Epithelial cell of proximal tubule (primary cell): Measurements from ENCODE around the gene GTF3C5. TPM values are rescaled to one million over a fixed set of nuclear protein-coding genes. Genes with fewer than 3 reads are reported as not detected.
"Not testable (repeated sequence)": the region's sequence is repeated elsewhere in the genome, so short reads cannot be mapped to it uniquely, and the experiment has no call there.

Experiments
- DNase-seq: peaks from one replicate; pipeline ENCODE4 v3.0.0-alpha.2; 2011; ENCODE audit warnings: low read depth
- H3K4me3 ChIP-seq: 2 replicates; pipeline ENCODE4 v1.5.1; 2011; ENCODE audit warnings: low read depth, mild to moderate bottlenecking, low read length
- CTCF ChIP-seq: conservative IDR thresholded peaks from 2 replicates; pipeline ENCODE4 v1.5.1; 2012; ENCODE audit warnings: low read depth, mild to moderate bottlenecking, low read length
- total RNA-seq: library from RNA; depleted of rRNA; stranded (reverse); fragments of >200 nt; gene quantifications from 2 replicates; pipeline ENCODE4 v1.2.3, GENCODE V29; 2015

GTF3C5 gene
- total RNA-seq, 1 donor from 2014 or later: 112 TPM

GRCh38 chr9:133080161-133080560, 49.4 kb downstream of the GTF3C5 start:
- no peak for DNase-seq
- H3K4me3 ChIP-seq: no peak overlapping the region
- TF ChIP-seq CTCF: no peak

DNA sequence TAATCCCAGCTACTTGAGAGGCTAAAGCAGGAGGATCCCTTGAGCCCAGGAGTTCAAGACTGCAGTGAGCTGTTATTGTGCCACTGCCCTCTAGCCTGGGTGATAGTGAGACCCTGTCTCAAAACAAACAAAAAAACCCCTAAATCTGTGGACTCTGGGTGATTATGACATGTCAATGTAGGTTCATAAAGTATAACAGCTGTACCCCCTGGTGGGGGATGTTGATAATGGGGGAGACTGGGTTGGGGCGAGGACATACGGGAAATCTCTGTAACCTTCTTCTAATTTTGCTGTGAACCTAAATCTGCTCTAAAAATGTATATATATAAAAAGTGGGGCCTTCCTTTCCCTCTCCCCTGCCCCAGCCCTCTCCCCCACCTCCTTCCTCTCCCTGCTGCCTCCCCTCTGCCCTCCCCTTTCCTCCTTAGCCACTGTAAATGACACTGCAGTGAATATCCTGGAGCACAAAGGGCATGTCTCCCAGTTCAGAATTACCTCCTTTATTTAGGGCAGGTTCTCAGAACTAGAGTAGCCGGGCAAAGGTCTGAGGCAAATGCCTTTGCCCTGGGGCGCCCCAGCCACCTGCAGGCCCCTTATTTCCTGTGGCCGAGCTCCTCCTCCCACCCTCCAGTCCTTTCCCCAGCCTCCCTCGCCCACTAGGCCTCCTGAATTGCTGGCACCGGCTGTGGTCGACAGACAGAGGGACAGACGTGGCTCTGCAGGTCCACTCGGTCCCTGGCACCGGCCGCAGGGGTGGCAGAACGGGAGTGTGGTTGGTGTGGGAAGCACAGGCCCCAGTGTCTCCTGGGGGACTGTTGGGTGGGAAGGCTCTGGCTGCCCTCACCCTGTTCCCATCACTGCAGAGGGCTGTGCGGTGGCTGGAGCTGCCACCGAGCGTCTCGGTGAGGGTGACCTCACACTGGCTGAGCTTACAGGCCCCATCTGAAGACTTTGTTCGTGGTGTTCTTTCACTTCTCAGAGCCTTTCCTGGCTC, 50.3 kb downstream of the GTF3C5 start:
- DNase-seq: not testable (repeated sequence)

DNA sequence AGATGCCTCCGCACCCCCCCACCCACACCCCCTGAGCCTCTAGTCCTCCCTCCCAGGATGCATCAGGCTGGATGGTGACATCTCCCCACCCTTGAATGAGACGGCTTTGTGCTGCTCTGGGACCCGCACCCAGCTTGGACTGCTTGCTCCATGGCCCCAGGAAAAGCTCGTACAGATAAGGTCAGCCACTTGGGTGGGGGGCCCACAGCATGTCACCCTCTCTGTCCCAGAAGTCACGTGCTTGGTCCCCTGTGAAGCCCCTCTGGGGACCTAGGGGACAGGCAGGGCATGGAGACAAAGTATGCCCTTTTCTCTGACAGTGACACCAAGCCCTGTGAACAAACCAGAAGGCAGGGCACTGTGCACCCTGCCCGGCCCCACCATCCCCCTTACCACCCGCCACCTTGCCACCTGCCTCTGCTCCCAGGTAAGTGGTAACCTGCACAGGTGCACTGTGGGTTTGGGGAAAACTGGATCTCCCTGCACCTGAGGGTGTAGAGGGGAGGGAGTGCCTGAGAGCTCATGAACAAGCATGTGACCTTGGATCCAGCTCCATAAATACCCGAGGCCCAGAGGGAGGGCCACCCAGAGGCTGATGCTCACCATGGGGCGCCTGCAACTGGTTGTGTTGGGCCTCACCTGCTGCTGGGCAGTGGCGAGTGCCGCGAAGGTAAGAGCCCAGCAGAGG, 51.3 kb downstream of the GTF3C5 start:
- not testable (repeated sequence) for H3K4me3 ChIP-seq, DNase-seq

More for the DNA sequence above, 50.3 kb downstream of the GTF3C5 start:
- H3K4me3 ChIP-seq: not testable (repeated sequence)

DNA sequence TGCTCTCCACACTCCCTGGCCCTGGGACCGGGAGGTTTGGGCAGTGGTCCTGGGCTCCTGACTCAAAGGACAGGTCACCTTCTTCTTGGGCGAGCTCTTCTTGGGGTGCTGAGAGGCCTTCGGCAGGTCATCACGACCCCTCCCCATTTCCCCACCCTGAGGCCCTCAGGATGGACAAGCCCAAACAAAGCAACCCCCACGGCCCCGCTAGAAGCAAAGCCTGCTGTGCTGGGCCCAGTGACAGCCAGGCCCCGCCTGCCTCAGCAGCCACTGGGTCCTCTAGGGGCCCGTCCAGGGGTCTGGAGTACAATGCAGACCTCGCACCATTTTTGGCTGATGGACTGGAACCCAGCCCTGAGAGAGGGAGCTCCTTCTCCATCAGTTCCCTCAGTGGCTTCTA, 52.9 kb downstream of the GTF3C5 start:
- H3K4me3 ChIP-seq, DNase-seq: not testable (repeated sequence)

DNA sequence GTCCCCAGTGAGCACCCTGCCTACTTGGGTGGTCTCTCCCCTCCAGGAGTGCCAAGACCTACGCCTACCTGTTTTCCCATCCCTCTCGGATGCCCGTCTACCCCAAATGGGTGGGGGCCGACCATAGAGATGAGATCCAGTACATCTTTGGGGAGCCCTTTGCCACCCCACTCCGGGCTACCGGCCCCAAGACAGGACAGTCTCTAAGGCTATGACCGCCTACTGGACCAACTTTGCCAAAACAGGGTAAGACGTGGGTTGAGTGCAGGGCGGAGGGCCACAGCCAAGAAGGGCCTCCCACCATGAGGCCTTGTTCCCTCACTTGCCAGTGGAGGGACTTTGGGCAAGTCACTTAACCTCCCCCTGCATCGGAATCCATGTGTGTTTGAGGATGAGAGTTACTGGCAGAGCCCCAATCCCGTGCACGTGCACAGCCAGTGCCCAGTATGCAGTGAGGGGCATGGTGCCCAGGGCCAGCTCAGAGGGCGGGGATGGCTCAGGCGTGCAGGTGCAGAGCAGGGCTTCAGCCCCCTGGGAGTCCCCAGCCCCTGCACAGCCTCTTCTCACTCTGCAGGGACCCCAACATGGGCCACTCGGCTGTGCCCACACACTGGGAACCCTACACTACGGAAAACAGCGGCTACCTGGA, 55.5 kb downstream of the GTF3C5 start:
- DNase-seq: not testable (repeated sequence)

GRCh38 chr9:133086894-133087293, 56.1 kb downstream of the GTF3C5 start:
- TF ChIP-seq CTCF: no peak
- no peak overlapping the region for H3K4me3 ChIP-seq
- no peak for DNase-seq

More for the DNA sequence above, 55.5 kb downstream of the GTF3C5 start:
- H3K4me3 ChIP-seq: not testable (repeated sequence)

- TF ChIP-seq CTCF: no peak
- DNase-seq: no peak
- no peak overlapping the region for H3K4me3 ChIP-seq
Measured at GRCh38 chr9:133087429-133088145, 56.8 kb downstream of the GTF3C5 start.

DNA sequence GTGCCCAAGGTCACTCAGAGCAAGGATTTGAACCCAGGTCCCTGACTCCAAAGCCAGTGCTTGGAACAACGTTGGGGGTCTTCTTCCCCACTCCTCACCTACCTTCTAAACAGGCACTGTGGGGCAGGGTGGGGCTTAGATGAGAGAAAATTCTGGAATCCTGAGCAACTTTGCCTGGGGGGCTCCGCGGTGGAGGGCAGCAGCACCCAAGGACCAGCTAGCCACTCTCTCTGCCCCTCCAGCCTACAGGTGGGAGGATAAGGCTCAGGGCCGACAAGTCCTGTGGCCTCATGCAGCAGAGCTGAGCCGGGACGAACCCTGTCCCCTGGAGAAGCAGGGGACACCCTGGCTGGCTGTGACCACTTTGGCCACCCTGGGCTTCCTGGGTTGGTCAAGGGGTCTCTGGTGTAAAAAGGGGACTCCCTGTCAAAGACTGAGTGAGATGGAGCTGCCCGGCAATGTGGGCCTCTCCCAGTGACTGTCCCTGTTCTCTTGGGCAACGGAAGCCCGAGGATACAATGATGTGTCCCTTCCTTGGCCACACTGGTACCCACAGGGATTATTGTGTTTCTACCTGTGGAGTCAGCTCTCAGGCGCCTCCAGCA, 57.5 kb downstream of the GTF3C5 start:
- no peak overlapping the region for H3K4me3 ChIP-seq
- TF ChIP-seq CTCF: no peak
- no peak for DNase-seq
